Activated CD8-positive, alpha-beta memory T cell treated with anti-CD3 and anti-CD28 coated beads, Interleukin-2, amount 50 U/mL, for 4 hours (primary cell): ENCODE data around the gene AKAP12.

Source experiments
- DNase-seq: peaks from one replicate; pipeline ENCODE4 v3.0.0-alpha.2; 2020

The AKAP12 gene

DNA sequence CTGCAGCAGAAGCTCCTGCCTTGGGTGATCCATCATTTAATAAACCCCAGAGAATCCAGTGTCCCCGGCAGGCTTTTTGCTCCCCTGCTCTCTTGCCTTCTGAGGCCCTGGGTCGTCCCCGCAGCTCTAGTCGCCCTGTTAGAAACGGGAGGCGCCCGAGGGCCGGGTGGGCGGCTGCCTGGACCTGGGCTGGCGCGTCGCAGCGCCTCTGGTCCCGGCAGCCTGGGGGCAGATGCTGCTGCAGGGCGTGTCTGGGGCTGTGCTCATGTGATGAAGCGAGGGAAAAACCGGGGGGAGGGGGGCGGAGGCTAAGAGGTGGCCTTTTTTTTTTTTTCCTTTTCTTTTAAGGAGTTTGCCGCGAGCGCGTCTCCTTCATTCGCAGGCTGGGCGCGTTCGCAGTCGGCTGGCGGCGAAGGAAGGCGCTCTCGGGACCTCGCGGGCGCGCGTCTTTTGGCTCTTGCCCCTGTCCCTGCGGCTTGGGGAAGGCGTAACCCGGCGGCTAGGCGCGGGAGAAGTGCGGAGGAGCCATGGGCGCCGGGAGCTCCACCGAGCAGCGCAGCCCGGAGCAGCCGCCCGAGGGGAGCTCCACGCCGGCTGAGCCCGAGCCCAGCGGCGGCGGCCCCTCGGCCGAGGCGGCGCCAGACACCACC, 394 bp downstream of the AKAP12 start:
- DNase-seq, result no peak

DNA sequence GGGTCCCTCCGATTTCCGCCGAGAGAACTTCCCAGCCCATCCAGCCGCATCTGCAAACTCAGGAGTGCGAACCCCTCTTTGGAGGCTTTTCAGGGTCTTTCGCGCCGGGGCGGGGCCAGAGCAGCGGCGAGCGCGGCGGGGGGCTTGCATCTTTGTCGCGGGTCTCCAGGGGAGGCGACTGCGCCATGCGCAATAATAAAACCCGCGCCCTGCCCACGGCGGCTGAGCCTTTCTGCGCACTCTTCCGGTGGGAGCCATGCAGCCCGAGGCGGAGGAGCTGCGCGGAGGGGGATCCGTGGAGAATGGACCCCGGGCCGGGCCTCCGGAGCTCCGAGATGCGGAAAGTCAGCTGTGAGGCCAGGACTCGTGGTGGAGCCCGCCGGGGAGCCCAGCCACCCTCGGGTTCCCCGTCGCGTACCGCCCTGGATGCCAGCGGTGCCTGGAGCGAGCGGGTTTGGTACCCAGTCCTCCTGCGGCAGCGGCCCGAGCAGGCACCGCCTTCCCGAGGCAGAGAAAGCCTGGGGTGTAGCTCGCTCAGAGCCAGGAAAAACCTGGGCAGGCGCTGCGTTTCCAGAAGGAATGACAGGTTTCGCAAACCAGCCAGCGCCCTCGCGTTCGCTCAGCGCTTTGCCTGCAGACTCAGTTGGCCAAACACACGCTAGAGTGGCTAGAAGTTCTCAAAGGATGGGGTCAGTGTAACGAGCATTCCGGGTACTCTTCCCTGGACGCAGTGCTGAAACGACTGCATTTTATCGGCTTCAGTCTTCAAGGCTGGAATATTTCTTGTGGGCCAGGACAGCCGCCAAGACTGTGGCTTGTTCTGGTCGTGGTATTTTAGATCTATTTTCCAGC, 1.2 kb downstream of the AKAP12 start:
- no peak for DNase-seq

DNA sequence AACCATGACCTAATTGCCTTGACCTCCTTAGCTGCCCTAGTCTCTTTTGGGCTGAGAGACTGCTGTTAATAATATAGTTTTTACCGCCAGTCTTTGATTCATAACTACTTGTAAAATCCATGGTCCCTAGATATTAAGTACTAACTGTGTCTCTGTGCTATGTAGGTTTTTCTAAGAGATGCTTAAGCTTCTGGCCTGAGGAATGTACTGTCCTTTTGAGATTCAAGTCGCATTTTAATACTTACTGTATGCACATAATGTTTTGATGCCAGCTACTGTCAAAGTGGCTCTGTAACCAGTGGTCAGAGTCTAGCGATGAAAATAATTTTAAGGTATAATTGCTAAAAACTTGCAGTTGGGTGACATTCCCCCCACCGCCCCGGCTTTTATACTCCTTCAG, 2.1 kb downstream of the AKAP12 start:
- DNase-seq, result no peak

DNA sequence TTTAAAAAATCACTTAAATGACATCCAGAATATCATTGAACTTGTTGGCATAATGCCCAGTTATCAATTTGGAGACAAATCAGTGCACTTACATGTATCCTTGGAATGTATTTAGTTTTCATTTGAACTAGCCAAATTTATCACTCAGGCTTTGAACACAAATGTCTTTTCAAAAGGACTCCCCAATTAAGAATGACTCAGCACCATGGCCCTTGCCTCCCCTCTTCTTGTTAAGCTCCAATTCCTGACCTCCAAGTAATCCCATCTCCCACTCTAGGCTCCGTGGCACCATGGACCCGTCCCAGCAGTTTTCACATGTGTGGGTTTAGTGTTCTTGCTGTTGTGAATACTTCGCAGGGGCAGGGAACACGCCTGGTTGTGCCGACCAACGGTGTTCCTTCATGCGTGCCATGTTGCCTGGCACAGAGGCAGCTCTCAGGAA, 2.7 kb downstream of the AKAP12 start:
- no peak for DNase-seq

DNA sequence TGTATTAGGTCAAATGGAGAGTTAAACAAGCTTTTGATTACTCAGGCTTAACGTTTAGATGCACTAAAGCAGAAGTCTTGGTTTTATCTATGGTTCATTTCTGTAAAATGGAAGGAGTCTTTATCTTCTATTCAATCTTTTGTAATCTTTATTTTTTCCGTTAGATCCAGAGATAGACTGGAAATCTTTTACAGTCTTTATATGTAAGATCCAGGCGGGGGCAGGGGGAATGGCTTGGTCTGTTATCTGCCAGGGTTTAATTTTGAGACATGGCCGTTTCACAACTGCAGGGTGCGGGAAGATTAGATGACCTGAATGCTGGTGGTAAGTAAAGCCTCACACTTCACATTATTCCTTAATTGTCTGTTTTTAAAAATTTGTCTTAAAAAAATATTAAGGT, 3.7 kb downstream of the AKAP12 start:
- no peak for DNase-seq

DNA sequence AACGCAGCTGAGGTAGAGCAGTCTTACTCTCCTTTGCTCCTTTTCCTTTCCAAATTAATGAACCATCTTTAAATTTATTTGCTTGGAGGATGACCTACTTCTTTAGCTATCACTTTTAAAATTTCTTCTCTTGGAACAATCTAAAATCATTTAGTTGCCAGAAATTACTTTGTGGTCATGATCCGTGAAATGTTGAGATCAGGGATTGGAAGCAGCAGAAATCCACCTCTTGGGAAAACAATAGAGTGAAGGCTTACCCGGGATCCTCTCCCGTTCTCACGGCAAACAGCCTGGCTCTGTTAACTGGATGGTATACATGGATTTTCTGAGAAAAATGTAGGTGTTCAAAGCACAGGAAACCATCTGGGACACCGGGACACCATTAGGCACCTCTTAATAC, 7.7 kb downstream of the AKAP12 start:
- no peak for DNase-seq

DNA sequence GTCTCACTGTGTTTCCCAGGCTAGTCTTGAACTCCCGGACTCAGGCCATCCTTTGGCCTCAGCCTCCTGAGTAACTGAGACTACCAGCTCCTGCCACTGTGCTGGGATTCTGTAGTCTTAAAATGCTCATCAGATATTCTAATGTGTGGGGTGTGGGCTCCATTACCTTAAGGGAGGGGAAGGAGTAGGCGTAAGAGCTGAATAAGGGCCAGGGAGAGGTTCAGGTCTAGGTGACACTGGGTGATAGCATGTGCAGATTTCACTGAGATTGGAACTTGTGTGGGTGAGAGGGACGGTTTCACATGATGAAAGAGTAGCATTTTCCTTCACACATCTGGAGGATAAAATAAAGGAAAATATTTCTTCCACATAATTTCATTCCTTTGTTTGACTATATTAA, 8.5 kb downstream of the AKAP12 start:
- DNase-seq, result no peak

DNA sequence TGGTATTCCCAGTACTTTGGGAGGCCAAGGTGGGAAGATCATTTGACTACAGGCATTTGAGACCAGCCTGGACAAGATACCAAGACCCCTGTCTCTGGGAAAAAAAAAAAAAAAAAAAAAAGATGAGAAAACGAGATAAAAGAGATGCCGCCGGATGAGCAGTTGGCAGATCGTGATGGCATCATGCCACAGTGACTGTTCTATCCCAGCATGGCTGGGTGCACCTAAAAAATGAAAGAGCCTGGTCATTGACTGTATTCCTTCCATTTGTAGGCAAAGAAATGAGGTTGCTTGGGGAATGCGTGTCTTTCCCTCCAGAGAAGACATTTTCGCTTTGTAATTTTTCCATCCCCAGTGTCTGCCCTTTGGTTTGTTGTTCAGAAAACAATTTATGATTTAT, 12.9 kb downstream of the AKAP12 start:
- no peak for DNase-seq

DNA sequence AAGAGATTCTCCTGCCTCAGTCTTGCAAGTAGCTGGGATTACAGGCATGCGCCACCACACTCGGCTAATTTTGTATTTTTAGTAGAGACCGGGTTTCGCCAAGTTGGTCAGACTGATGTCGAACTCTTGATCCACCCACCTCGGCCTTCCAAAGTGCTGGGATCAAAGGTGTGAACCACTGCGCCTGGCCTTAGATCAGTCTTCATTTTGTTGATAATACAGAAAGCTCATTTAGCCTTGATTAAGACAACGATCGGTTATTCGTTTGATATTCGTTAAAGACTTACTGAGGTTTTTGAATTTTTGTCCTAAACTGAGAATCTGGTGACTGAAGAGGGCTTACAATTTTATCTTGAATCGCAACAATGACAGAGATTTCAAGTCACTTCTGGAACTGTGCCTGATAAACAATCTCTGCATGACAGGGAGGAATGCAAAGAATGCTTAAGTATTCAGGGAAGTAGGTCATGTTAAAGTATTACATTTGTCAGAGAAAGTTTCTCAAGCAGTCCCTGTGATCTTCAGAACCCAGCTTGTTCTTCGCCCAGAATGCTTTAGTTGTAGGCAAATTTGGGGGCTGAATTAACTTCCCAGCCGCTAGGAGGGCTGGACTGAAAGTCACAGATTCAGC, 14.8 kb downstream of the AKAP12 start:
- no peak for DNase-seq

DNA sequence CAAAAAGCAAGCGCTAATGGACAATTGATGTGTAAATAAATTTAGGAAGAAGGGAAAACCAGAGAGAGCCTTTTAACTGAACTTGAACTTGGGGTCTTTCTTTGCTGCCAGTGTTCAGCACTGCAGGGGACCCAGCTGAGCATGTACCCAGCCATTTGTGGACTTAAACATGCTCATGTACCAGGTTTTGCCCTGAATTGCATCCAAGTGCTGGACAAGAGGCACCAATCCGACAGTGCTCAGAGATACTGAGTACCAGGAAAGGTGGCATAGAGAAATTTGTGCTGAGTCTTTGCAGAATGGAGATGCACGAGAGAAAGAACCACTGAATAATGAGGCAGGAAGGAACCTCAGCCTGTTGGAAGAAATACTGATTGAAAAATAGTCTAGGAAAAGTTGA, 16.0 kb downstream of the AKAP12 start:
- DNase-seq, result no peak

DNA sequence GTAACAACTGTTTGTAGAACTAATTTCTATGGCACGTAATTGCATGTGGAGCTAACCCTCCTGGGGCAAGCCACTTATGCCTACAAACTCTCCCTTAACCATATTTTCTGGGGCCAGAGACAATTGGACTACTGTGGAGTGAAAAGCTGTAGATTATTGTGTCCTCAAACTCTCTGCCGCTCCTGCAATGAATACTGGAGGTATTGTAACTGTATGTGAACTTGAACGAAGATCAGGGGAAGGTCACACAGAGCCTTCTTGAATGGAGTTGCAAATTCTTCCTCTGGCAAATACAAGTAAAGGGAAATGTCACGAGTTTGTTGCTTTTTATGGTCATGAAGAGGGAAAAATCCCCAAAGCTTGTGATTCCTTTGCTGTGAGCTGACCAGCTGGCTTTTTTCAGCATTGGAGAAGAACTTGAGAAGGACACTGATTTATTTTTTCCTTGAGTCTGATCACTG, 18.2 kb downstream of the AKAP12 start:
- no peak for DNase-seq

DNA sequence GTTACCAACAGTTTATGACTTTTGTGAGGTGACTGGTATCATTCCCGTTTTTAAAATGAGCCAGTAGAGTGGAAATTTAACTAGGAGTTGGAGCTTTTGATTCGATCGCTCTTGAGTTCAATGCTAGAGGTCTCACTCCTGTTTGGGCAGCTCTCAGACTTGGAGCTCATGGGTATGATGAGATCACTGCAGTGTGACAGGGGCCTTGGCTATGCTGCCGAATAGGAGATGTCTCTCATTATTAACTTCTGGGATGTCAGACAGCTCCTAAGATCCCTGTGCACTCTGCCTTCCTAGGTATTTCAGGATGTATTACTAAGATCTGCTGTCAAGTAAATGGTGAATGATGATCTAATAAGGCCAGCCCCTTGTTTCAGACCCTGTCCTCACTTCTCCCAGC, 20.4 kb downstream of the AKAP12 start:
- DNase-seq, result no peak

DNA sequence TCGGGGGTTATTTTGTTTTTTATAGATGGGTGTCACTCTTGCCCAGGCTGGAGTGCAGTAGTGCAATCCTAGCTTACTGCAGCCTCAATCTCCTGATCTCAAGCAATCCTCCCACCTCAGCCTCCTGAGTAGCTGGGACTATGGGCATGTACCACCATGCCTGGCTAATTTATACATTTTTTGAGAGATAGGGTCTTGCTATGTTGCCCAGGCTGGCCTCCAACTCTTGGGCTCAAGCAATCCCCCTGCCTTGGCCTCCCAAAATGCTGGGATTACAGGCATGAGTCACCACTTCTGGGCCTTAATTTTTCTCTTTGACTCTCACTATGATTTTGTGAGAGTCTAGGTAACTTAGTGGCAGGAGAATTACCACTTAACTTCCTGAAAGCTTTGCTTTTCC, 23.3 kb downstream of the AKAP12 start:
- DNase-seq, result no peak

DNA sequence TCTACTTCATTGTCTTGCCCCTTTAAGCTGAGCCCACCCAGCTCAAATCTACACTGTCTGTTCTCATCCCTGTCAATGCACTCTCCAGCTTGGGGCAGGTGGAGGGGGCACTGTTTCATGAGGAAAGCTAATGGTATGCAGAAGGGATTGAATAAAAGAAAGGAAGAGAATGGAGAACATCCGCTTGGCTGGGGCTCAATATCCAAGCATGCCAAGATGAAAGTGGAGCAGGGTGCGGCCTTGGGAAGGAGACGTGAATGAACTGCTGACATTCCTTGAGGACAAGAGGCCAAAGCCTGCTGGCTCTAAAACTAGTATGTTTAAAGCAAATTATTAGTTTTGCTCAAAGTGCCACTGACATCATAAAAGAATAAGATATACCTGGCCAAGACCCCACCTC, 24.2 kb downstream of the AKAP12 start:
- no peak for DNase-seq

DNA sequence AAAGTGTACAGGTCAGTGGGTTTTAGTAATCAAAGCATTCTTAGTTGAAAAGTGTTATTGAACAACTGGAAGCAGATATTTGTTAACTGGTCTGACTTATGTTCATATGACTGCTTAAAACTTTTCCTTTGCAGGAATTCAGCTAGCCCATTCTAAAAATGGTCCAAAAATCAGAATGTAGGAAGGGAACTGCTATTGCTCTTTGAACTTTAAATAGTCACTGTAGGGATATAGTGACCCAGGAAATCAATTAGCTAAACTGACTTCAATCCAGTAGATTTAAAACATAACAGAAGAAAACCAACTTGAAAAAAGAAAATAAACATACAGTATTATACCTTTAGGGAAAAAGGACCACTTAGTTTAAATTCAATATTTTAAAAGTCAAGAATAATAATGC, 25.5 kb downstream of the AKAP12 start:
- no peak for DNase-seq

DNA sequence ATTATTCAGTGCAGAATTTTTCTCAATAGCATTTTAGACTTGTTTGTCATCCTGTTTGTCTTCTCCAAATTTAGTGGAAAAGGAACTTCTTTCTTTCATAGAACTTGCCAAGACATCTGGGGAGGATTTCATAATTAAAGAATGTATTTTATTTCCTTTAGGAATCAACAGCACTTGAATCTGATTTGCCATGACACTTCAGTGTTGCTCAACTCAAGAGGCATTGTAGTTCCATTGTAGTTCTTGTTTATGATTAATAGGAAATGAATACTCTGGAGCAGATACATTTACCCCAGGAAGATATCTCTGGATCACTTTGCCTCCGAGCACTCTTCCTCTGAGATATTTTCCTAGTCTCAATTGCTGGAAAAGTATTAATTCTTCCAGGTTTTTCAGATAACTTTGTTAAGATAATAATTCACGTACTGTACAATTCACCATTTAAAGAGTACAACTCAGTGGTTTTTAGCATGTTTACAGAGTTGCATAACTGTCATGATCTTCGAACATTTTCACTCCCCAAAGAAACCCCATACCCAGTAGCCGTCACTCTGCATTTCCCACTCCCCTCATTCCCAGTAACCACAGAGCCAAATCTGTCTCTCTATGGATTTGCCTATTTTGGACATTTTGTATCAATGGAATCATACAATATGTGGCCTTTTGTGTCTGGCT, 29.7 kb downstream of the AKAP12 start:
- no peak for DNase-seq

DNA sequence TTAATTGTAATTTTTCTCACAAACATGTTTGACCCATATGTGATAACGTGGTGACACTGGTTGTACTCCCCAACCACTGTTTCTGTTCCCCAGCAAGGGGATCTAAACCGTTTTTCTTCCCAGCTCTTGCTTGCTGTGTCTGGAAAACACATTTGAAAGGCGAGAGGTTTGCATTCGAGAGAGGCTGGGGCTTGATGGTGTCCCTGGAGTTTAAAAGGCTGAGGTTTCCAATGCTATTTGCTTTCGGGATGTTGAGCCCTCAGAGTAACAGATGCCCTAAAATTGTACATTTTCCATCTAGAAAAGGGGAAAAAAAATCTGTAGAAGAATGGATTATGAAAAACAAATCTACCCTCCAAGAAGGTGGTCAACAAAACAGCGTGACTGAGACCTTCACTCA, 35.4 kb downstream of the AKAP12 start:
- no peak for DNase-seq

DNA sequence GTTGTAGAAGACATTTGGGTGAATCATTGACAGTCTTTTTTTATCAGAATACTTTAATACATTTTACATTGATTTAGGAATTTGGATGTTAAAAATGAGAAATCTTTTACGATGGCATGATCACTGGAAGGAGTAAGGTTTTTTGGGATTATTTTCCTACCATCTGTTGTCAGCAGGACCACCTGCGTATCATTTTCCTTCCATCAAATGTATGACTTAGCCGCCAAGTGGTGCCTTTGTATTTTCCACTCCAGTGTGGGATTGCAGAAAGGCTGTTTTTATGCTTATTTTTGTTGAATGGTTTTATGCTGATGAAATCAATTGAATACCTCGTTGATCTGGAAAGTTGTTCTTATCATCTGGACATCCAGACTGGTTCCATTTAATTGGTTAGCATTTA, 35.8 kb downstream of the AKAP12 start:
- no peak for DNase-seq

DNA sequence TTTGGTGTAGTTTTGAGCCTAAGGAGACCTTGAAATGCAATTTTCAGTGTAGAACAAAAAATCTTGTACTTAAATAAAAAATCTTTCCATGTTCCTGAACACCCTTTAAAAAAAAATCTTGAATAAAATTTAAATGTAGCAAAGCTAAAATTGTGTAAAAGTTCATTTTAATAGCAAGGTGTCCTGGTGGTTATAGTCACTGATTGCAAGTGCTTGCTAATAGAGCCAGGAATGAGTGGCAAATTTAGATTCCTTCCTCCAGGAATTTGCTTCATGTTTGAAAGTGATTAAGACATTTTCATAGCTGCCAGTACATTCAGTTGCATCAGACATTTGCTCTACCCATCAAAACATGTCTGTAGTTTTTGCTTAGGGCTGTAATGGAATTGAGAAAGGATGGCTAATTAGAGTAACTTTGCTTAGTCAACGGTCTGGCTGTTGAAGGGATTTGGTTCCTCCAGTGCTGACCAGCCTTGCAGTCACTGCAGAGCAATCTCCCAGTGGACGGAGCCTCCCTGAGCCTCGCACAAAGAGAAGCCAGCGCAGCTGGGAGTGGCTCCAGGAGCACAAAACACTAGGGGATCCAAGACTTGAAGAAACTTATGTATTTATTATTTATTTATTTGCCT, 36.5 kb downstream of the AKAP12 start:
- no peak for DNase-seq

DNA sequence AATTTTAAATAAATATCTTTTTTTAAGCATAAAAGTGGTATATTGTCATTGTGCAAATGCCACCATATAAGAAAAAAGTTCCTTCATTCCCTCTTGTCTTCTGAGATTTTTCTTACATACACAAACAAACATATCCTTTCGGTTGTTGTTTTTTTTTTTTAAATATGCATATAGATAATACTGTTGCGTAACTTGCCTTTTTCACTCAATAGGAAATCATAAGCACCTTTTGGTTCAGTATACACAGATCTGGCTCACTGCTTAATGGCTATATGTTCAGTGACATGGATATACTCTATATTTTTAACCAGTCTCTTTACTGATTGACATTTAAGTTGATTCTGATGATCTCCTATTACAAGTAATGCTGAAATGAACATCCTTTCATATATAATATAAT, 40.1 kb downstream of the AKAP12 start:
- DNase-seq, result no peak

DNA sequence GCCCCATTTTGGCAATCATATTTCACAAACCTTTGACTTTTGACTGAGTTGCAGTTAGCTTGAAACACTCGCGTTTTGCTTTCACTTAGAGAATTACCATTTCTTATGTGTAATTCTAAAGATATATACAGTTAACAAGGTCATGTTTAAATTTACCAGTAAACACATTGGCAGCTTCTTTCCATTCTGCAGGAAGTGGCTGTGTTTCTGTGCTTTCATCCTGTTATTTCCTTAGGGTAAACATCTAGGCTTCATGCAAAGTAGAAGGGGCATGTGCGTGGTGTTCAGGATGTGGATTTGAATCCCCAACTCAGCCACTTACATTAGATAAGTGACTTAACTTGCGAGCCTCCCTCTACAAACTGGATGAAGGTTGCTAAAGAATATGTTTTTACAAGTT, 41.1 kb downstream of the AKAP12 start:
- DNase-seq, result no peak

DNA sequence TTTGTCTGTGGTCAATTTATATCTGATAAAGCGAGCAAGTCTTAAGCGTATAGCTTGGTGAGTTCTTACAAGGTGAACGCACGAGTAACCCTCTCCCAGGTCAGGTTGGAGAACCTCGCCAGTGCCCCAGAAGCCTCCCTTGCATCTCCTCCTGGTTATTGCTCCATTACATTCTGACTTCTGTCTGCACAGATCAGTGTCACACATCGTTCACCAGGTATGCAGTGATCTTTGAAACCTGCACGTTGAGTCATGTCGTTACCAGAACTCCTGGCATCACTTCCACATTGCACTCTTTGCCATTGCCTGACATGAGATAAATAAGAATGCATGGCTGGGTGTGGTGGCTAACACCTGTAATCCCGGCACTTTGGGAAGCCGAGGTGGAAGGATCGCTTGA, 44.2 kb downstream of the AKAP12 start:
- no peak for DNase-seq

DNA sequence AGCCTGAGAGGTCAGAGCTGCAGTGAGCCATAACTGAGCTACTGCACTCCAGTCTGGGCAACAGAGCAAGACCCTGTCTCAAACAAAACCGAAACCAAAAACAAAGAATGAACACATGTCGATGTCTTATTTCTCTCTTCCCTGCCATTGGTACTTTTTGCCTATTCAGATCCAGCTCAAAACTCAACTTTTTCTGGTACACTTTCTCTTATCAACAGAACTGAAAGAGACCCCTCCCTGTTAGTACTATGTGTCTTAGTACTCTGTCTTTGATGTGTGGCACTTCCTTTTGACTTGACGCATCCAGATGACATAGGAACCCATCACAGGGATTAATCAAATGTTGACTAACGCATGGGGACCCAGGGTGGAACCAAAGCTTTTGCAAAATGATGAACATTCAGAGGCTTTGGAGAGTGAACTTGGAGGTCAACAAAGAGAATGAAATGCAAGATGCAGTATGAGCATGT, 44.8 kb downstream of the AKAP12 start:
- DNase-seq, result no peak
